NCI-H2171 (cell line): ENCODE results near the gene SNRNP25.

Experiments used
- DNase-seq: peaks from one replicate; lab custom pipeline; 2025; lab: John Stamatoyannopoulos, UW

The SNRNP25 gene

DNA sequence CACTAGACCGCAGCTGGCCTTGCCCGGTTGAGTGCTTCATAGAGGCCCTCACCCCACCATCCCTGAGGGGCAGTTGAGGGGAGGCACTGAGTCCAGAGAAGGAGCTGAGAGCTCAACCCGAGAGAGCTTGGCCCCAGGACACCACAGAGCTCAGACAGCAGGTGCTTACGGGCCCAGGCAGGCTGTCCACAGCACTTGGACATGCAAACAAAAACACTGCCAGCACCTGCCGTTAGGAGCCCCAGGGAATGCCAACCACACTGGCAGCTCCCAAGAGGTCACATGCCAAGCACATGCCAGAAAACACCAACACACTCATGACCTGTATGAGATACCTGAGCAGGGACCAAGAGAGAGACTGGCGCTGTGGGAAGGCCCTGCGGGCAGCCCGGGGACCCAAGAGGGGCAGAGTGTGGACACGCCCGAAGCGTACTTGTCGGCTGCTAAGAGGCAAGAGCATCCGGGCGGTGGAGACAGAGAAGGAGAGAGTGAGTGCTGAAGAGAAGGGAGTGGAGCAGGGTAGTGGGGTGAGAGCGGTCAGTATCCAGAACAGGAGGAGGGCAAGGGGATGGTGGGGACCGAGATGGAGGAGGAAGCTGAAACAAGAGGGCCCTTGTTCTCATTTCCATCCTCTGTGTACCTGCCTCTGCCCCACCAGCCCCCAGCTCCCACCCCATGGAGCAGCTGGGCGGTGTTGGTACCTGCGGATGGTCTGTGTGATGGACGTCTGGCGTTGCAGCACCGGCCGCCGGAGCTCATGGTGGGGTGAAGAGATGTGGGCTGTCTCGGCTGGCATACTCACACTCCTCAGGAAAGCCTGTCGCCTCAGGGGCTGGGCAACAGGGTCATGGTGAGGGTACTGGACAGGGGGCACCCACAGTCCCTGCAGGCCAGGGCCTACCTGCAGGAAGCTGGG is 10.6 kb downstream of the SNRNP25 start:
- DNase-seq, result no peak

DNA sequence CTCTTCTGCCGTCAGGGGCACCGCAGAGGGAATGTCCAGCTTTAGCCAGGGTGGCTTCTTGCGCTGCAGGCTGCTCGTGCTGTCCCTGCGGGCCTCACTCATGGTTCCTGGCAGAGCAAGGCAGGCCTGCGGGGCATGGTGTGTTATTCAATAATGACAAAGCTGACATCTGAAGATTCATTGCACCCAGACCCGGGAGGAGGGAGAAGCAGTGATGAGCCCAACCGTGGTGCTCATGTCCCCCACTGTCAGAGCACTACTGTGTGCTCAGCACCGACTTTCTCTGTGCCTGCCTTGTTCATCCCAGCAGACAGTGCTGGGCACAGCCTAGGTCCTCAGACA is 11.3 kb downstream of the SNRNP25 start:
- no peak for DNase-seq

DNA sequence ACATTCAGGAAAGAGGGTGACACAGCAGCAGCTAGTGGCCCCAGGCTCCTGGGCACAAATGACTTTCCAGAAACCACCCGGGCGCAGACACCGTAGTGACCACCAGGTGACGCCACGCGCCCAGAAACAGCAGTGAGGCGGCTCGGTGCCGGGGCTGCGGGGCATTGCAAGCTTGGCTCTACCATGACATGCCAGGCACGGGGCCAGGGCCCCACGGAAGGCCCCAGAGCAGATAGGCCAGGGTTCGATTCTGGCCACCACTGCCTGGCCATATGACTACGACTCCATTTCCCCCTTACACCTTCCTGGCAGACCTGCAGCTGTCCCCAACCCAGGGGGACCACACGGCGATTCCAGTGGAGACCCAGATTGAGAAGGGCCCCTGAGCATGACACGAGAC is 12.1 kb downstream of the SNRNP25 start:
- DNase-seq, result peak; percentile 67

DNA sequence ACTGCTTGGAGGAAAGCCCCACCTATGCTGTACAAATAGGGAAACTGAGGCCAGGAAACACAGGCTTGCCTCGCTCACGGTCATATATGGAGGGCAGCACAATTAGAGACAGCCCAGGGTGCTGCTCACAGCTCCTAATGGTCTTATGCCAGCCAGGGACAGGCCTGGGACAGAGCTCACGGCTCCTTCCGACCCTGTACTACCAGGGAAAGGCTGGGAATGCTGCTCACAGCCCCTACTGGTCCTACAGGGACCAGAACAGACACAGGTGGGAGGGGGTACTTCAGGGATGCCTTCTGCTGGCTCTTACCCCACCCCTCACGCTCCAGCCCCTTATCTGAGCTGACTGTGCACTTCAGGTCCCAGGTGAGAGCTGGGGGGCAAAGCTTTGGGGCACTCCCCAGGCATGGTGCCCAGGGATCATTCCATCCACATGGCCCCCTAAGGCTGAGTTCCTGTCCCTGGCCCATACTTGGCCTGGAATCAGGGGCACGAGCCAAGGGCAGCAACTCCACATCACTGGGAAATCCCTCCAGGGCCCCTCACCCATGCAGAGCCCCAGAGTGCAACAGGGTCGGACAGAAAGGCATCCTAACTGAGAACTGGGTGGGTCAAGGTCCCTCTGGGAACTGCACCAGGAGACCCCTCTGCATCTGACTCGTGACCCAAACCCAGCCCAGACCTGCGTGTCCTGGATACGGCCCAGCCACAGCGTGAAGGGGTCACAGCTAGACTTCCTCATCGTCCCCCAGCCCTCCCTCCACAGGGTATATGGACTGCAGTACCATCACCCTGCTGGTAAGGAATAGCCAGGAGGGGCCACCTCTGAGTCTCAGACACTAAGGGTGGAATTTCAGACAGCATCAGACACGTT is 12.9 kb downstream of the SNRNP25 start:
- no peak for DNase-seq

DNA sequence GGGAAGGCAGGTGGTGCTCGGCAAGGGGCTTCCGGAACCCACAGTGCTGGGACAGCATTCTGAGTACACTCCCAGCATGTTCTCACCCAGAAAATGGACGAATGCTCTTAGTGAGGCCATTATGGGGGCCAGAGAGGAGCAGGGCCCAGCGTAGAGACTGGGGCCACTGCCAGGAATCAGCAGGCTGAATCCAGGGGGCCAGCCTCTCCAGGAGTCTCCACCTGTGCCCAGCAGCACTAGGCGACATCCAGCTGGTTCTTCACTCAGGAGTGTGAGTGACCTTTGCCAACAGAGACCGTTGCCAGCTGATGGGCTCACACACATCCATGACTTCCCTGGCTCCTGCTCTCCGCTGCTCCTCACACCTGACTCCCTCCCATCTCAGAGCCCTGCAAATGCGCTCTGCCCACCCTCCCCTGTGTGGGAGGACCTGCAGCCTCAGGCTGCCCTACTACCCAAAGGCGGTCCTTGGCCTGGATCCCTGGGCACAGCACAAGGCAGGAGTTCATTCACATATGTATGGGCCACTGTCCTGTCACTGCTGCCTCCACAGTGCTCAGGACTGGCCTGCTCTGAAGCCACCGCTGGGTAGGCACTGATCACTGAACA is 13.7 kb downstream of the SNRNP25 start:
- no peak for DNase-seq

GRCh38 chr16:67884-68789 is 14.5 kb downstream of the SNRNP25 start:
- DNase-seq, result no peak

DNA sequence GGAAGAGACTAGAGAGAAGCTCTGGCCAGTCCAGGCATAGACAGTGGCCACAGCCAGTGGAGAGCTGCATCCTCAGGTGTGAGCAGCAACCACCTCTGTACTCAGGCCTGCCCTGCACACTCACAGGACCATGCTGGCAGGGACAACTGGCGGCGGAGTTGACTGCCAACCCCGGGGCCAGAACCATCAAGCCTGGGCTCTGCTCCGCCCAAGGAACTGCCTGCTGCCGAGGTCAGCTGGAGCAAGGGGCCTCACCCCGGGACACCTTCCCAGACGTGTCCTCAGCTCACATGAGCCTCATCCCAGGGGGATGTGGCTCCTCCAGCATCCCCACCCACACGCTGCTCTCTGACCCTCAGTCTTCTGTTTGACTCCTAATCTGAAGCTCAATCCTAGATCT is 15.6 kb downstream of the SNRNP25 start:
- no peak for DNase-seq

DNA sequence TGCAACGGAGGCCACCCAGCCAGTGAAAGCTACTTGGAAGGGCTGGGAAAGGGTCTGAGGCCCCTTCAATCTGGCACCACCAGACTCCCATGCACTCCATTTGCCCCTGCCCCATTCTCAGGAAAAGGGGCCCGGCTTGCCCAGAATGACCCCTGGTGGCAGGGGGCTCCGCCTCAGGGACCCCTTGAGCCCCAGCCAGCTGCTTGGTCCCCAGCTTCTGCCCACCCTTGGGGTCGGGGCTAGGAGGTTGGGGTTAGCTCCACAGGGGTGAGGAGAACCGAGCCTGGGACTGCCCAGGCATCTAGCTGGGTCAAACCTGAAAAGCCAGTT is 17.5 kb downstream of the SNRNP25 start:
- no peak for DNase-seq

- DNase-seq, result no peak
Observed at GRCh38 chr16:71540-72401, 18.1 kb downstream of the SNRNP25 start.

DNA sequence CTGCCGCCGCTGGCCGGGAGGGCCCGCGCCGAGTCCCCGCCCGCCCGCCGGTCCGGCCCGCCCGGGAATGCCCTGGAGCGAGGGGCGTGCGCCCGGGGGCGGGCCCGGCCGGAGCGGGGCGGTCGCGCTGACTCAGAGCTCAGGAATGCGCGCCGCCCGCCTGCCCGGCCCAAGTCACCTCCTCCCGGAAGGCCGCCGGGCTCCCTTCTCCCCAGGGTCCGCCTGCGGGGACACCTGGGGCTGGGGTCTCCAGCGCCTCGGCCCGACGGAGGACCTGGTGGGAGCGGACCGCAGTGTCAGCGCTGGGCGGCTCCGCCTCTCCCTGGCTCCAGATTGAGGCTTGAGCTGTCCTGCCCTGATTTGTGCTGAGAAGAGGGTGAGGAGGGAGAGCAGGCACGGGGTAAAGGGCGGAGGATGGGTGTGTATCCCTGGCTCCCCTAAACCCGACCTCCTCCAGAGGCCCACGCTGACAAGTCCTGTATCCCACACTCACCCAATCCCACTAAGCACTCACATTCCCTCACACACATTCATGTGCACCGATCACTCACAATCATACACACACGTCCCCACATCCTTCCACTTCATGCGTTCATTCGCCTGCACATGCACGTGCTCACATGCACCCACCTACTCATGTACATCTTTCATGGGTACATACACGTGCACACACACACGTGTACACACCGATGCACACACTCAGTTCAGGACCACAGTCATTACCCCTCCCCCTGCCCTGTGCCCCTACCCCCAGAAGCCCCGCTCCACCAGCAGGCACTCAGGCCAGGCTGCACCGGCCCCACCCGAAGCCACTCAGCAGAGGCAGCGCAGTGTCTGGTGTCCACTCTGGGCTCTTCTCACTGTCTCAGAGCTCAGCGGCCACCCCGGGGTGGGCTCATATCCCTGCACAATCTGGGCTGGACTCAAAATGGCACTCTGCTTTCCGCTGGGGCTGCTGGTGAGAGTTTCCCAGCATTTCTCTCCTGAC is 19.2 kb downstream of the SNRNP25 start, which contains the start of gene RHBDF1:
TSS of gene RHBDF1 (minus strand) at position 71 of the 988 bp plus-strand sequence. CDS start 7,616 bp downstream, outside the sequence.
- no peak for DNase-seq

- DNase-seq, result no peak
Observed at GRCh38 chr16:74051-74746, 20.6 kb downstream of the SNRNP25 start.

DNA sequence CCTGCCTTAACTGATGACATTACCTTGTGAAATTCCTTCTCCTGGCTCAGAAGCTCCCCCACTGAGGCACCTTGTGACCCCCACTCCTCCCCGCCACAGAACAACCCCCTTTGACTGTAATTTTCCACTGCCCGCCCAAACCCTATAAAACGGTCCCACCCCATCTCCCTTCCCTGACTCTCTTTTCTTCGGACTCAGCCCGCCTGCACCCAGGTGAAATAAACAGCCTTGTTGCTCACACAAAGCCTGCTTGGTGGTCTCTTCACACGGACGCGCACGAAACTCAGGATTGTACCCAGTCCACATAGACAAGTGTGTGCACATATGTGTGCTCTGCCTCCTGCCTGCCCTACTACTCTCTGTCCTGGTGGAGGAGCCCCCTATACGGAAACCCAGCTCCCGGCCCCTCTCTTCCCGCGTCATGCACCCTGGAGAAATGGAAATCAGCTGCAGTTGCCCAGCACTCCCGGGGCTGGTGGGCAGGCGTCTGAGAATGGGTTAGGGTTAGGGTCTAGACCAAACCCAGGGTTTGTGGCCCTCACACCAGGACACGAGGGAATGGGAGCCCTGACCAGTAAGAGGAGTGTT is 21.2 kb downstream of the SNRNP25 start:
- no peak for DNase-seq

DNA sequence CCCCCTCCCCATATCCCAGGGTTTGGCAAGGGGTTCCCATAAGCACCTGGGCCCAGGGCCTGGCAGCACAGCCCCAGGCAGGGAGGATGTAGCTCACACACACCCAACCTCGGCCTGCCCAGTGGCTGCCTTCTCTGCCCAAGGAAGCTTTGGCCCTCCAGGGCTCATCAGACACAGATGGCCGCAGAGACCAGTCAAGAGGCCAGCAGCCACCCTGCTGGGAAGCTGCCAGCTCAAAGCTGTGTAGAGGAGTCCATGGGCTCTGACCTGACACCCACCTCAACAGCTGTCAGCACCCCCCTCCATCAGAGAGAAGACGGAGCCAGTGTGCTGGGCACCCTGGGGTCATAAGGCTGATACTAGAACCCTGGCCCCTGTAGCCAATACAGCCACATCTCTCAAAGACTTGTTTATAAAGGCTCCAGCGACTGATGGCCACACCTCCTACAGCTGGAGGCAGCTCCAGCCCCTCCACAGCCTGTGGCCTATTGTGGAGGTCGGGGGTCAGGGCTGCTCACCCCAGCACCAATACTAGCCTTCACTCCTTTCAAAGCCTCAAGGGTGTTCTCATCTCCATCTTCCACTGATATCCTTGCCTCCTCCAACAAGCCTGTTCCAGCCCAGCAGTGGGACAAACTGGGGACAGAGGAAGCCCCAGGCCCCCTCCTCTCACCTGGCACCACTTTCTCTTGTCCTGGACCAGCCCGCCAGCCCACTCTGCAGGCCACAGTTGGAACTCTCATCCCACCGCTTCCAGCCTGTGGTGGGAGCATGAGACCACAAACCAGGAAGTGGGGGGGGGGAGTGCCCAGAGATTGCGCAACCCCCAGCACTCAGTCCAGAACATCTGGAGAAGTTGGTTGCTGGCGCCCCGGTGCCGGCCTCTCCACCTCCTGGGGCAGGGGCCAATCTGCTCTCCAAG is 22.2 kb downstream of the SNRNP25 start:
- no peak for DNase-seq

- no peak for DNase-seq
Observed at GRCh38 chr16:76535-77272, 23.1 kb downstream of the SNRNP25 start.

DNA sequence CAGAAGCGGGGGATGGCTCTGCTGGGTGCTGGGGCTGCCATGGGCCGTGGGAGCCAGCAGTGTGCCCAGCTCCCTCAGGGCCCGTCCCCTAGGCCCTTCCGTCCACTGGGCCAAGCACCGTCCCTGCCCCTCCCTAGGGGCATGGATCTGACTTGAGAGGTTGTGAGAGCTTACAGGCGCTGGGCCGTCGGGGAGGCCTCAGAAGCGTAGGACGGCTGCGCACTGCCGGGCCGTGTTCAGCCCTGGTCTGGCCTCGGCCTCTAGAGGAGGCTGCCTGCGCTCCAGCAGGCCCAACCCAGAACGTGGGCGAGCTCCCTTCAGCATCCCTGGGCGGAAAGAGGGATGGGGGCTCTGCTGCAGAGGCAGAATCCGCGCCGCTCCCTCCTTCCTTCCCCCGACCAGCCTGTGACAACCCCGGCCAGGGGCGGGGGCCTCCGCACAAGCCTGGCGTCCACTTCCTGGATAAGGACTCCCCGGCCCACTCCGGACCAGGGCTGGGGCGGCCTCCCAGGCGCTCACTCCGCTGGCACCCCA is 23.7 kb downstream of the SNRNP25 start:
- no peak for DNase-seq

- peak; percentile 60 for DNase-seq
Observed at GRCh38 chr16:77807-78443, 24.3 kb downstream of the SNRNP25 start, which contains the start of gene MPG. TSS of gene MPG (plus strand) at chr16:78225. CDS start at chr16:78310, 85 bp downstream.
